ENCODE data around the gene SOCS7.
"Not testable (repeated sequence)": the region's sequence is repeated elsewhere in the genome, so short reads cannot be mapped to it uniquely, and the experiment has no call there.

The SOCS7 gene

GRCh38 chr17:38431346-38432145 lies 79.9 kb downstream of the SOCS7 start:
- H3K9me3 ChIP-seq (ENCODE audit: control insufficient read depth, low read length), result no peaks in the 10 kb centered on the region
- H3K36me3 ChIP-seq (ENCODE audit: control insufficient read depth, insufficient read depth, low read length), result peaks cover 14% of the 10 kb centered on the region
- 87 to 94% methylated on average over 6 to 7 of the region's 10 CpGs for WGBS, 2 experiments (ENCODE audit: insufficient coverage in 2 of 2)
- H3K4me3 ChIP-seq (ENCODE audit: extremely low read depth, insufficient read depth, low read length, poor library complexity, severe bottlenecking), result no peak overlapping the region
- H3K4me1 ChIP-seq (ENCODE audit: control insufficient read depth, insufficient read depth, low read length, poor library complexity, severe bottlenecking), result peaks cover 24% of the 10 kb centered on the region
- no peak overlapping the region for H3K27ac ChIP-seq (ENCODE audit: low read depth, low read length, severe bottlenecking)

GRCh38 chr17:38434178-38434665 lies 82.6 kb downstream of the SOCS7 start:
- 81 to 91% methylated on average over 15 to 19 of the region's 21 CpGs for WGBS, 2 experiments (ENCODE audit: insufficient coverage in 2 of 2)
- Histone ChIP-seq H3K9me3 (ENCODE audit: control insufficient read depth, low read length) (no peaks in the 10 kb centered on the region), H3K27ac (ENCODE audit: low read depth, low read length, severe bottlenecking) (no peak overlapping the region), H3K36me3 (ENCODE audit: control insufficient read depth, insufficient read depth, low read length) (peaks cover 14% of the 10 kb centered on the region), H3K4me1 (ENCODE audit: control insufficient read depth, insufficient read depth, low read length, poor library complexity, severe bottlenecking) (peaks cover 11% of the 10 kb centered on the region), H3K4me3 (ENCODE audit: extremely low read depth, insufficient read depth, low read length, poor library complexity, severe bottlenecking) (no peak overlapping the region)

GRCh38 chr17:38435795-38436194 lies 84.2 kb downstream of the SOCS7 start:
- WGBS, 2 experiments (ENCODE audit: insufficient coverage in 2 of 2), result 54 to 93% methylated on average over 3 of the region's 9 CpGs

GRCh38 chr17:38436386-38436785 lies 84.7 kb downstream of the SOCS7 start:
- 83 to 86% methylated on average over 10 of the region's 11 CpGs for WGBS, 2 experiments (ENCODE audit: insufficient coverage in 2 of 2)
- H3K4me3 ChIP-seq (ENCODE audit: extremely low read depth, insufficient read depth, low read length, poor library complexity, severe bottlenecking), result no peak overlapping the region
- peaks cover 10% of the 10 kb centered on the region for H3K4me1 ChIP-seq (ENCODE audit: control insufficient read depth, insufficient read depth, low read length, poor library complexity, severe bottlenecking)
- H3K27ac ChIP-seq (ENCODE audit: low read depth, low read length, severe bottlenecking), result no peak overlapping the region
- H3K9me3 ChIP-seq (ENCODE audit: control insufficient read depth, low read length), result no peaks in the 10 kb centered on the region
- H3K36me3 ChIP-seq (ENCODE audit: control insufficient read depth, insufficient read depth, low read length), result peaks cover 7% of the 10 kb centered on the region

More at GRCh38 chr17:38435795-38436194, 84.2 kb downstream of the SOCS7 start:
- Histone ChIP-seq H3K4me1 (ENCODE audit: control insufficient read depth, insufficient read depth, low read length, poor library complexity, severe bottlenecking) (peaks cover 6% of the 10 kb centered on the region), H3K9me3 (ENCODE audit: control insufficient read depth, low read length) (no peaks in the 10 kb centered on the region), H3K36me3 (ENCODE audit: control insufficient read depth, insufficient read depth, low read length) (peaks cover 13% of the 10 kb centered on the region), H3K27ac (ENCODE audit: low read depth, low read length, severe bottlenecking) (no peak overlapping the region), H3K4me3 (ENCODE audit: extremely low read depth, insufficient read depth, low read length, poor library complexity, severe bottlenecking) (no peak overlapping the region)

- WGBS, 2 experiments (ENCODE audit: insufficient coverage in 2 of 2), result 91% methylated on average over 1 of the region's 1 CpG; no CpG with 5 or more reads in 1 of the 2 experiments
- H3K36me3 ChIP-seq (ENCODE audit: control insufficient read depth, insufficient read depth, low read length), result not testable (repeated sequence)
Measured at GRCh38 chr17:38437313-38437712, 85.7 kb downstream of the SOCS7 start.

GRCh38 chr17:38439436-38439835 lies 87.8 kb downstream of the SOCS7 start:
- no peaks in the 10 kb centered on the region for H3K9me3 ChIP-seq (ENCODE audit: control insufficient read depth, low read length)
- H3K4me3 ChIP-seq (ENCODE audit: extremely low read depth, insufficient read depth, low read length, poor library complexity, severe bottlenecking), result no peak overlapping the region
- WGBS, 2 experiments (ENCODE audit: insufficient coverage in 2 of 2), result 80% methylated on average over 1 of the region's 5 CpGs; no CpG with 5 or more reads in 1 of the 2 experiments
- H3K27ac ChIP-seq (ENCODE audit: low read depth, low read length, severe bottlenecking), result no peak overlapping the region
- peaks cover 10% of the 10 kb centered on the region for H3K4me1 ChIP-seq (ENCODE audit: control insufficient read depth, insufficient read depth, low read length, poor library complexity, severe bottlenecking)
- no peaks in the 10 kb centered on the region for H3K36me3 ChIP-seq (ENCODE audit: control insufficient read depth, insufficient read depth, low read length)

More at GRCh38 chr17:38437313-38437712, 85.7 kb downstream of the SOCS7 start:
- H3K4me1 ChIP-seq (ENCODE audit: control insufficient read depth, insufficient read depth, low read length, poor library complexity, severe bottlenecking); H3K9me3 ChIP-seq (ENCODE audit: control insufficient read depth, low read length); H3K4me3 ChIP-seq (ENCODE audit: extremely low read depth, insufficient read depth, low read length, poor library complexity, severe bottlenecking); H3K27ac ChIP-seq (ENCODE audit: low read depth, low read length, severe bottlenecking): not testable (repeated sequence)

- H3K4me1 ChIP-seq (ENCODE audit: control insufficient read depth, insufficient read depth, low read length, poor library complexity, severe bottlenecking), result peaks cover 10% of the 10 kb centered on the region
- H3K27ac ChIP-seq (ENCODE audit: low read depth, low read length, severe bottlenecking), result no peak overlapping the region
- WGBS, 2 experiments (ENCODE audit: insufficient coverage in 2 of 2), result 66 to 71% methylated on average over 14 to 16 of the region's 16 CpGs
- H3K4me3 ChIP-seq (ENCODE audit: extremely low read depth, insufficient read depth, low read length, poor library complexity, severe bottlenecking), result no peak overlapping the region
- no peaks in the 10 kb centered on the region for H3K9me3 ChIP-seq (ENCODE audit: control insufficient read depth, low read length)
- H3K36me3 ChIP-seq (ENCODE audit: control insufficient read depth, insufficient read depth, low read length), result no peaks in the 10 kb centered on the region
Measured at GRCh38 chr17:38440614-38441397, 89.2 kb downstream of the SOCS7 start.

- H3K9me3 ChIP-seq (ENCODE audit: control insufficient read depth, low read length), result no peaks in the 10 kb centered on the region
- H3K27ac ChIP-seq (ENCODE audit: low read depth, low read length, severe bottlenecking), result no peak overlapping the region
- H3K36me3 ChIP-seq (ENCODE audit: control insufficient read depth, insufficient read depth, low read length), result peaks cover 1% of the 10 kb centered on the region
- 82 to 85% methylated on average over 6 of the region's 9 CpGs for WGBS, 2 experiments (ENCODE audit: insufficient coverage in 2 of 2)
- H3K4me3 ChIP-seq (ENCODE audit: extremely low read depth, insufficient read depth, low read length, poor library complexity, severe bottlenecking), result no peak overlapping the region
- peaks cover 10% of the 10 kb centered on the region for H3K4me1 ChIP-seq (ENCODE audit: control insufficient read depth, insufficient read depth, low read length, poor library complexity, severe bottlenecking)
Measured at GRCh38 chr17:38441429-38442061, 89.9 kb downstream of the SOCS7 start.

- WGBS, 2 experiments (ENCODE audit: insufficient coverage in 2 of 2), result 86 to 88% methylated on average over 2 to 4 of the region's 4 CpGs
- Histone ChIP-seq H3K36me3 (ENCODE audit: control insufficient read depth, insufficient read depth, low read length) (peaks cover 6% of the 10 kb centered on the region), H3K9me3 (ENCODE audit: control insufficient read depth, low read length) (no peaks in the 10 kb centered on the region), H3K27ac (ENCODE audit: low read depth, low read length, severe bottlenecking) (no peak overlapping the region), H3K4me3 (ENCODE audit: extremely low read depth, insufficient read depth, low read length, poor library complexity, severe bottlenecking) (no peak overlapping the region), H3K4me1 (ENCODE audit: control insufficient read depth, insufficient read depth, low read length, poor library complexity, severe bottlenecking) (peaks cover 12% of the 10 kb centered on the region)
Measured at GRCh38 chr17:38442548-38442947, 90.9 kb downstream of the SOCS7 start.

GRCh38 chr17:38443356-38444031 lies 91.8 kb downstream of the SOCS7 start:
- no peak overlapping the region for H3K27ac ChIP-seq (ENCODE audit: low read depth, low read length, severe bottlenecking)
- H3K4me3 ChIP-seq (ENCODE audit: extremely low read depth, insufficient read depth, low read length, poor library complexity, severe bottlenecking), result no peak overlapping the region
- peaks cover 6% of the 10 kb centered on the region for H3K36me3 ChIP-seq (ENCODE audit: control insufficient read depth, insufficient read depth, low read length)
- H3K9me3 ChIP-seq (ENCODE audit: control insufficient read depth, low read length), result no peaks in the 10 kb centered on the region
- 54 to 62% methylated on average over 4 to 6 of the region's 7 CpGs for WGBS, 2 experiments (ENCODE audit: insufficient coverage in 2 of 2)
- H3K4me1 ChIP-seq (ENCODE audit: control insufficient read depth, insufficient read depth, low read length, poor library complexity, severe bottlenecking), result peaks cover 22% of the 10 kb centered on the region
